OCI-LY7 (cell line): Measurements from ENCODE around the gene GLS.

Experiments used
- CTCF ChIP-seq: fragments of 200-600 bp; sonication (generic); conservative IDR thresholded peaks from 2 replicates; pipeline ENCODE4 v1.5.1; 2014; ENCODE audit warnings: mild to moderate bottlenecking, antibody characterized with exemption, low read length, moderate library complexity, mixed read lengths
- EZH2phosphoT487 ChIP-seq: fragments of 200-600 bp; sonication (generic); IDR thresholded peaks from 2 replicates; pipeline ENCODE4 v1.6.1; 2018; ENCODE audit warnings: low read depth, borderline replicate concordance, mild to moderate bottlenecking, mixed run types, antibody characterized with exemption, low read length, moderate library complexity, mixed read lengths

GRCh38 chr2:190970160-190970559 lies 89.5 kb downstream of the GLS start:
- no peak for TF ChIP-seq CTCF
- no peak for TF ChIP-seq EZH2phosphoT487
